Astrocyte of the cerebellum (primary cell): ENCODE measurements around the gene DLGAP1.
"Not testable (repeated sequence)": the region's sequence is repeated elsewhere in the genome, so short reads cannot be mapped to it uniquely, and the experiment has no call there.

ENCODE experiments used
- DNase-seq: peaks from one replicate; pipeline ENCODE4 v3.0.0-alpha.2; 2011; ENCODE audit warnings: low read depth
- H3K4me3 ChIP-seq: 2 replicates; pipeline ENCODE4 v1.5.1; 2011; ENCODE audit warnings: mild to moderate bottlenecking, low read depth, low read length, moderate library complexity
- in situ Hi-C: cut with HindIII; loops from 2 replicates; pipeline ENCODE4 v1.10.0; 2017; ENCODE audit warnings: low sequenced_read_pairs
- TF ChIP-seq, protein P1 (sequence below): IDR thresholded peaks from 2 replicates; pipeline ENCODE4 v1.5.1; 2012; ENCODE audit warnings: low read length, low read depth, moderate library complexity, mild to moderate bottlenecking; ENCODE audit errors: missing control alignments

DLGAP1 gene

GRCh38 chr18:3615374-3615985, 839.6 kb downstream of the DLGAP1 start:
- TF ChIP-seq, protein P1, sequence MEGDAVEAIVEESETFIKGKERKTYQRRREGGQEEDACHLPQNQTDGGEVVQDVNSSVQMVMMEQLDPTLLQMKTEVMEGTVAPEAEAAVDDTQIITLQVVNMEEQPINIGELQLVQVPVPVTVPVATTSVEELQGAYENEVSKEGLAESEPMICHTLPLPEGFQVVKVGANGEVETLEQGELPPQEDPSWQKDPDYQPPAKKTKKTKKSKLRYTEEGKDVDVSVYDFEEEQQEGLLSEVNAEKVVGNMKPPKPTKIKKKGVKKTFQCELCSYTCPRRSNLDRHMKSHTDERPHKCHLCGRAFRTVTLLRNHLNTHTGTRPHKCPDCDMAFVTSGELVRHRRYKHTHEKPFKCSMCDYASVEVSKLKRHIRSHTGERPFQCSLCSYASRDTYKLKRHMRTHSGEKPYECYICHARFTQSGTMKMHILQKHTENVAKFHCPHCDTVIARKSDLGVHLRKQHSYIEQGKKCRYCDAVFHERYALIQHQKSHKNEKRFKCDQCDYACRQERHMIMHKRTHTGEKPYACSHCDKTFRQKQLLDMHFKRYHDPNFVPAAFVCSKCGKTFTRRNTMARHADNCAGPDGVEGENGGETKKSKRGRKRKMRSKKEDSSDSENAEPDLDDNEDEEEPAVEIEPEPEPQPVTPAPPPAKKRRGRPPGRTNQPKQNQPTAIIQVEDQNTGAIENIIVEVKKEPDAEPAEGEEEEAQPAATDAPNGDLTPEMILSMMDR = no peak

DNA sequence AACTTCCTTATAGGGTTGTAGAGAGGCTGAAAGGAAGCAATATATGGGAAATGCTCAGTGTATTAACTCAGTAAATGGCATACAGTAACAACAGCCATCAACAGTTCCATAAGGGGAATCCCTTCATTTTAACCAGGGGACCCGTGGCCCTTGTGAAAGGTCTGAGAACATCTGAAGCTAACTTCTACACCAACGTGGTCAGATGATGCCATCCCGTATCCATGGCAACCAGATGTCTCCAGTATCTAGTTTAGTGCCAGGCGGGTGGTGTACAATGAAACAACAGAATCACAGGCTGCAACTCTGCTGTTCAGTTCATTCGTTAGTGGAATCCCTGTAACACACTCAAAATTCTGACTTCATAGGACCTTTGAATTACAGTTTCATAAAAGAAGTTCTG, 842.8 kb downstream of the DLGAP1 start:
- TF ChIP-seq, protein P1 = no peak
- in situ Hi-C loops = no loop called here

More at GRCh38 chr18:3615374-3615985, 839.6 kb downstream of the DLGAP1 start:
- no peak for DNase-seq
- in situ Hi-C loops = no loop called here
- H3K4me3 ChIP-seq = no peak overlapping the region

DNA sequence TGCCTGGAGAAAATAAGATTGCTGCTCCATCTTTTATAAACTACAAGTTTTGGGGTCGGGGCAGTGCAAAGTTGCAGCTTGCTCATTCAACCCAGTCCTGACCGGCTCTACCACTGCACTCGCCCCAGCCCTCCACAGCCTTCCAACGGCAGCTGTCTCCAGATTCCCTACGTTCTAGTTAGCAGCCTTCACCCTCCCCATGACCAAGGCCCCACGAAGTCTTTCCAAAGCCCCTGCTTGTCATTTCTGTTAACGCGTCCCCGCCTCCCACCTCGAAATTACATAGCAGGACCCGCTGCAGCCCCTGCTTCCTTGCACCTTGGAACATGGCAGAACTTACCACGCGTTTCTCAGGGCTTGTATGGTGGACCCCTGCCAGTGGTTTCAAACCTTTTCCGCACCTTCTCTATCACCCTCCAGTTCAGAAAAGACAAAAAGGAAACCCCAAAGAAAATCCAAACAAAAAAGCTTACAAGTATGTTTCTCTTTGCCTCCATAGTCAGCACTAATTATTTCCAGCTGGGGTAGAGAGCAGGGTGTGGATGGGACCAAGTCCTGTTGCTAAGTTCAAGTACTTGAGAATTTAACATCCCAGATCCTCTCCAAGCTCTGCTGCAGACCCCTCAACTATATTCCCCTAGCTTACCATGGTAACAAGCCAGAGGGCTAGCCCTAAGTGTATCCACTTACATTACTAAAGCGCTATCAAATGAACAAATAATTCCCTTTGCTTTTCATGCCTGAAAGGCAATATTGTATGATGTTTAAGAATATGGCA, 843.6 kb downstream of the DLGAP1 start:
- in situ Hi-C loops = no loop called here
- TF ChIP-seq, protein P1 = no peak
- DNase-seq = no peak
- no peak overlapping the region for H3K4me3 ChIP-seq

More for the DNA sequence above, 842.8 kb downstream of the DLGAP1 start:
- DNase-seq = no peak
- no peak overlapping the region for H3K4me3 ChIP-seq

DNA sequence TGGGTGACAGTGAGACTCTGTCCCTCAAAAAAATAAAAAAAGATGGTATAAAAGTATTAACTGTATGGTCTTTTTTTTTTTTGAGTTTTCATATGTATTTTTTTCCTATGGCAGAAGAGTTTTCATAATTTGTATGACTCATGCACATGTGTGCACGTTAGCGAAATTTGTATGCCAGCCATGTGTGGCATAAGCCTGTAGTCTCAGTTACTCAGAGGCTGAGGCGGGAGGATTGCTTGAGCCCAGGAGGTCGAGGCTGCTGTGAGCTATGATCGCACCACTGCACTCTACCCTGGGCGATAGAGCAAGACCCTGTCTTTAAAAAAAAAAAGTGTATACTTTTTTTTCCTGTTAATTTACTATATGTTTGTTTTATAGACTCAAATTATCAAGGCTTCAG, 844.3 kb downstream of the DLGAP1 start:
- in situ Hi-C loops = no loop called here
- TF ChIP-seq, protein P1 = no peak
- no peak overlapping the region for H3K4me3 ChIP-seq
- DNase-seq = no peak

- TF ChIP-seq, protein P1 = no peak
- DNase-seq = no peak
These were observed 844.9 kb downstream of the DLGAP1 start for GRCh38 chr18:3610188-3610708.

DNA sequence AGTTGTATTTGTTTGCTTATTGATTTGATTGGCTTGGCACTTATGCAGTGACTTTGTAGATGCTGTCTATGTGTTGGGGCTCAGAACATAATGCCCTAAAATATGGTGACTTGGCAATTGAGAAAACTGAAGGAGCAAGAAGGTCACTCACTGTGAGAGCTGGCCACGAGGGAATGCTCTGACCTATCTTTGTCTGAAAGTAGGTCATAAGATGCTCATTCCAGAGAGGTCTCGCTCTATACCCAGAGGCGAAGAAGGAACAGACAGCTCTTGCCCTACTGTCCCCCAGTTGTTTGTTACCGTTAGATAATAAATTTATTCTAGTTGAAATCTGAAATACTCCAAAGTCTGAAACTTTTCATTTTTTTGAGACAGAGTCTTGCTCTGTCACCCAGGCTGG, 846.6 kb downstream of the DLGAP1 start:
- TF ChIP-seq, protein P1 = no peak

More at GRCh38 chr18:3610188-3610708, 844.9 kb downstream of the DLGAP1 start:
- in situ Hi-C loops = no loop called here
- no peak overlapping the region for H3K4me3 ChIP-seq

GRCh38 chr18:3608099-3608453, 847.0 kb downstream of the DLGAP1 start:
- in situ Hi-C loops, DNase-seq, H3K4me3 ChIP-seq: not testable (repeated sequence)

More for the DNA sequence above, 846.6 kb downstream of the DLGAP1 start:
- in situ Hi-C loops = no loop called here
- no peak overlapping the region for H3K4me3 ChIP-seq
- no peak for DNase-seq
